ENCODE data around the gene GUCA2B.

GRCh38 chr1:42114229-42114628 is 39.0 kb upstream of the GUCA2B start:
- TF ChIP-seq CTCF (conservative IDR thresholded peaks at IDR 0.05; ENCODE audit: low read length) (no peak), EZH2phosphoT487 (IDR thresholded peaks at IDR 0.05; ENCODE audit: borderline replicate concordance) (no peak)

Data from Loucy (cell line).